Astrocyte (in vitro differentiated cells and primary cell): Measurements from ENCODE around the gene PRSS38. TPM values are rescaled to one million over a fixed set of nuclear protein-coding genes. Genes with fewer than 3 reads are reported as not detected.

Experiments used
- DNase-seq: peaks from one replicate; pipeline ENCODE4 v3.0.0-alpha.2; 2010; ENCODE audit warnings: low read depth
- FAIRE-seq: peaks from 2 replicates; lab custom pipeline; 2011; peaks lifted over from hg19 to GRCh38; lab: Jason Lieb, UNC
- H2AFZ ChIP-seq: 2 replicates; pipeline ENCODE4 v1.6.0; 2012; ENCODE audit warnings: low read depth, low read length, inconsistent platforms
- H3K27ac ChIP-seq: 2 replicates; pipeline ENCODE4 v1.5.1; 2011; ENCODE audit warnings: low read depth, low read length, inconsistent platforms
- H3K27me3 ChIP-seq: 2 replicates; pipeline ENCODE4 v1.6.0; 2011; ENCODE audit warnings: low read length, inconsistent platforms; ENCODE audit not compliant: insufficient read depth
- H3K36me3 ChIP-seq: 2 replicates; pipeline ENCODE4 v1.5.1; 2011; ENCODE audit warnings: low read length, inconsistent platforms; ENCODE audit not compliant: insufficient read depth
- H3K4me1 ChIP-seq: 2 replicates; pipeline ENCODE4 v1.5.1; 2011; ENCODE audit warnings: low read length, inconsistent platforms; ENCODE audit not compliant: insufficient read depth
- H3K4me2 ChIP-seq: 2 replicates; pipeline ENCODE4 v1.6.0; 2012; ENCODE audit warnings: low read length, inconsistent platforms
- H3K4me3 ChIP-seq: 2 replicates; pipeline ENCODE4 v1.5.1; 2011; ENCODE audit warnings: low read depth, mild to moderate bottlenecking, low read length, inconsistent platforms; ENCODE audit not compliant: insufficient read depth
- H3K79me2 ChIP-seq: 2 replicates; pipeline ENCODE4 v1.6.0; 2012; ENCODE audit warnings: mild to moderate bottlenecking, low read length, inconsistent platforms; ENCODE audit not compliant: insufficient read depth
- H3K9ac ChIP-seq: 2 replicates; pipeline ENCODE4 v1.6.0; 2012; ENCODE audit warnings: mild to moderate bottlenecking, low read length, inconsistent platforms
- H3K9me3 ChIP-seq: 2 replicates; pipeline ENCODE4 v1.5.1; 2012; ENCODE audit warnings: low read depth, mild to moderate bottlenecking, low read length, inconsistent platforms; ENCODE audit not compliant: insufficient read depth
- H4K20me1 ChIP-seq: 2 replicates; pipeline ENCODE4 v1.6.0; 2012; ENCODE audit warnings: low read length, inconsistent platforms; ENCODE audit not compliant: insufficient read depth
- H3K27ac Mint-ChIP-seq: one replicate; pipeline ENCODE4 v1.8.0; 2021; ENCODE audit warnings: mild to moderate bottlenecking, mixed read lengths; ENCODE audit not compliant: unreplicated experiment
- H3K27me3 Mint-ChIP-seq: one replicate; pipeline ENCODE4 v1.8.0; 2021; ENCODE audit warnings: low read depth, mixed read lengths; ENCODE audit not compliant: unreplicated experiment
- H3K36me3 Mint-ChIP-seq: one replicate; pipeline ENCODE4 v1.8.0; 2021; ENCODE audit warnings: low read depth, mixed read lengths; ENCODE audit not compliant: unreplicated experiment
- H3K4me1 Mint-ChIP-seq: one replicate; pipeline ENCODE4 v1.8.0; 2021; ENCODE audit warnings: low read depth, mixed read lengths; ENCODE audit not compliant: unreplicated experiment
- H3K4me3 Mint-ChIP-seq: one replicate; pipeline ENCODE4 v1.8.0; 2021; ENCODE audit warnings: mild to moderate bottlenecking, moderate library complexity, mixed read lengths; ENCODE audit not compliant: unreplicated experiment
- H3K9me3 Mint-ChIP-seq: one replicate; pipeline ENCODE4 v1.8.0; 2021; ENCODE audit warnings: mild to moderate bottlenecking, mixed read lengths; ENCODE audit not compliant: unreplicated experiment
- CTCF ChIP-seq: IDR thresholded peaks from 2 replicates; pipeline ENCODE4 v1.5.1; 2011; ENCODE audit warnings: low read depth, mild to moderate bottlenecking, inconsistent platforms, low read length, moderate library complexity; ENCODE audit not compliant: insufficient read depth
- EZH2 ChIP-seq: IDR thresholded peaks from 2 replicates; pipeline ENCODE4 v1.6.1; 2012; ENCODE audit warnings: mild to moderate bottlenecking, low read length, inconsistent platforms; ENCODE audit not compliant: insufficient read depth
- total RNA-seq: library from RNA; stranded (reverse); gene quantifications from 2 replicates; pipeline ENCODE4 v1.2.1, GENCODE V29; 2021

The PRSS38 gene
- total RNA-seq, 1 donor from 2014 or later = not detected

- peaks cover 24% of the 10 kb centered on the region for H3K36me3 Mint-ChIP-seq
- FAIRE-seq = no peak
- no peak overlapping the region for H3K4me3 ChIP-seq
Measured at GRCh38 chr1:227766653-227767277, 48.7 kb upstream of the PRSS38 start.

GRCh38 chr1:227767401-227768124 is 47.9 kb upstream of the PRSS38 start:
- Histone ChIP-seq H3K36me3 (peaks cover 16% of the 10 kb centered on the region), H3K27me3 (no peaks in the 10 kb centered on the region), H3K79me2 (peaks cover 9% of the 10 kb centered on the region), H3K9me3 (no peaks in the 10 kb centered on the region), H4K20me1 (peaks cover 54% of the 10 kb centered on the region), H3K27ac (no peak overlapping the region), H2AFZ (no peak overlapping the region), H3K4me3 (no peak overlapping the region), H3K4me2 (no peak overlapping the region), H3K4me1 (peaks cover 16% of the 10 kb centered on the region), H3K9ac (no peak overlapping the region)
- Mint-ChIP-seq H3K9me3 (no peaks in the 10 kb centered on the region), H3K36me3 (peaks cover 31% of the 10 kb centered on the region), H3K4me3 (no peak overlapping the region), H3K27ac (no peak overlapping the region), H3K27me3 (no peaks in the 10 kb centered on the region), H3K4me1 (peaks cover 23% of the 10 kb centered on the region)
- TF ChIP-seq CTCF = no peak
- no peak for TF ChIP-seq EZH2
- DNase-seq (no peak), FAIRE-seq (no peak)

More at GRCh38 chr1:227766653-227767277, 48.7 kb upstream of the PRSS38 start:
- TF ChIP-seq EZH2 = no peak
- TF ChIP-seq CTCF = no peak
- no peak for DNase-seq
- no peaks in the 10 kb centered on the region for H3K9me3 ChIP-seq
- no peaks in the 10 kb centered on the region for H3K27me3 Mint-ChIP-seq
- H4K20me1 ChIP-seq = peaks cover 61% of the 10 kb centered on the region
- no peak overlapping the region for H3K9ac ChIP-seq
- H2AFZ ChIP-seq = no peak overlapping the region
- H3K4me1 Mint-ChIP-seq = peaks cover 26% of the 10 kb centered on the region
- H3K4me1 ChIP-seq = peaks cover 23% of the 10 kb centered on the region
- H3K27me3 ChIP-seq = no peaks in the 10 kb centered on the region
- peaks cover 15% of the 10 kb centered on the region for H3K79me2 ChIP-seq
- no peak overlapping the region for H3K4me2 ChIP-seq
- no peak overlapping the region for H3K27ac ChIP-seq
- H3K27ac Mint-ChIP-seq = peak overlapping the region; percentile 12
- no peak overlapping the region for H3K4me3 Mint-ChIP-seq
- no peaks in the 10 kb centered on the region for H3K9me3 Mint-ChIP-seq
- peaks cover 12% of the 10 kb centered on the region for H3K36me3 ChIP-seq

GRCh38 chr1:227768125-227768439 is 47.4 kb upstream of the PRSS38 start:
- H3K27me3 ChIP-seq = no peaks in the 10 kb centered on the region
- H3K4me1 ChIP-seq = peaks cover 11% of the 10 kb centered on the region
- peaks cover 49% of the 10 kb centered on the region for H4K20me1 ChIP-seq
- Mint-ChIP-seq H3K27ac (no peak overlapping the region), H3K4me1 (peaks cover 20% of the 10 kb centered on the region), H3K4me3 (no peak overlapping the region), H3K36me3 (peaks cover 31% of the 10 kb centered on the region), H3K27me3 (no peaks in the 10 kb centered on the region), H3K9me3 (no peaks in the 10 kb centered on the region)
- peaks cover 18% of the 10 kb centered on the region for H3K36me3 ChIP-seq
- H3K9ac ChIP-seq = no peak overlapping the region
- no peak for TF ChIP-seq CTCF
- TF ChIP-seq EZH2 = no peak
- FAIRE-seq (no peak), DNase-seq (no peak)
- H3K27ac ChIP-seq = no peak overlapping the region
- H3K79me2 ChIP-seq = peaks cover 8% of the 10 kb centered on the region
- no peak overlapping the region for H2AFZ ChIP-seq
- H3K9me3 ChIP-seq = no peaks in the 10 kb centered on the region
- no peak overlapping the region for H3K4me3 ChIP-seq
- H3K4me2 ChIP-seq = no peak overlapping the region
